Large intestine (tissue), 3 donors: Measurements from ENCODE around the gene PPWD1. TPM values are rescaled to one million over a fixed set of nuclear protein-coding genes. Genes with fewer than 3 reads are reported as not detected.
"Not testable (repeated sequence)": the region's sequence is repeated elsewhere in the genome, so short reads cannot be mapped to it uniquely, and the experiment has no call there.

Experiments used
- DNase-seq, 2 donors: peaks; one replicate each; pipeline versions ENCODE4 v3.0.0 to v3.0.0-alpha.2; 2013
- H3K27ac ChIP-seq: one replicate; pipeline ENCODE4 v1.5.1; 2013; ENCODE audit warnings: low read length
- H3K27me3 ChIP-seq: 2 replicates; pipeline ENCODE4 v1.6.1; 2013; ENCODE audit warnings: low read length; ENCODE audit not compliant: control insufficient read depth, insufficient read depth
- H3K36me3 ChIP-seq: 2 replicates; pipeline ENCODE4 v1.6.1; 2013; ENCODE audit warnings: low read length; ENCODE audit not compliant: control insufficient read depth, insufficient read depth
- H3K4me1 ChIP-seq: one replicate; pipeline ENCODE4 v1.6.1; 2013; ENCODE audit warnings: low read length; ENCODE audit not compliant: control insufficient read depth, insufficient read depth
- H3K4me3 ChIP-seq: one replicate; pipeline ENCODE4 v1.5.1; 2013; ENCODE audit warnings: low read length
- H3K9me3 ChIP-seq: one replicate; pipeline ENCODE4 v1.6.1; 2013; ENCODE audit warnings: mild to moderate bottlenecking, low read depth, low read length, moderate library complexity; ENCODE audit not compliant: control insufficient read depth
- WGBS: methylation state at CpG from one replicate; pipeline ENCODE4 v1.1.5; 2013; ENCODE audit warnings: low lambda C conversion rate; ENCODE audit not compliant: insufficient coverage; 5-methylcytosine and 5-hydroxymethylcytosine counted together
- polyA plus RNA-seq: library from polyadenylated mRNA; unstranded; fragments of 120-200 nt; gene quantifications from one replicate; pipeline ENCODE4 v1.2.1, GENCODE V29; 2013

Gene PPWD1
- polyA plus RNA-seq, 1 donor: 72.7 TPM

GRCh38 chr5:65620021-65620420 is 56.9 kb downstream of the PPWD1 start:
- DNase-seq: no peak
- peaks cover 11% of the 10 kb centered on the region for H3K36me3 ChIP-seq
- no peak overlapping the region for H3K27ac ChIP-seq
- no peaks in the 10 kb centered on the region for H3K27me3 ChIP-seq
- no peaks in the 10 kb centered on the region for H3K4me1 ChIP-seq
- no peak overlapping the region for H3K4me3 ChIP-seq
- WGBS: no CpG with 5 or more reads among the region's 4 CpGs
- H3K9me3 ChIP-seq: no peaks in the 10 kb centered on the region

- not testable (repeated sequence) for H3K27ac ChIP-seq, H3K9me3 ChIP-seq, H3K4me3 ChIP-seq, DNase-seq, H3K4me1 ChIP-seq, H3K36me3 ChIP-seq, H3K27me3 ChIP-seq
- WGBS: no CpG with 5 or more reads among the region's 4 CpGs
Measured at GRCh38 chr5:65621961-65622360, 58.9 kb downstream of the PPWD1 start.

GRCh38 chr5:65623482-65623881 is 60.4 kb downstream of the PPWD1 start:
- no peaks in the 10 kb centered on the region for H3K9me3 ChIP-seq
- H3K36me3 ChIP-seq: no peaks in the 10 kb centered on the region
- WGBS: no CpG with 5 or more reads among the region's 9 CpGs
- H3K27me3 ChIP-seq: no peaks in the 10 kb centered on the region
- peak overlapping the region; percentile 88 for H3K4me3 ChIP-seq
- H3K4me1 ChIP-seq: peaks cover 4% of the 10 kb centered on the region
- no peak for DNase-seq
- peak overlapping the region; percentile 86 for H3K27ac ChIP-seq

- peaks cover 4% of the 10 kb centered on the region for H3K4me1 ChIP-seq
- no peaks in the 10 kb centered on the region for H3K9me3 ChIP-seq
- H3K27me3 ChIP-seq: no peaks in the 10 kb centered on the region
- peak within 1 kb of the TSS; percentile 86 for H3K27ac ChIP-seq
- 0% methylated on average over 2 of the region's 32 CpGs for WGBS
- peak within 1 kb of the TSS; percentile 88 for H3K4me3 ChIP-seq
- DNase-seq: peak; percentile 95 to 97
- no peaks in the 10 kb centered on the region for H3K36me3 ChIP-seq
Measured at GRCh38 chr5:65624025-65624570, 61.0 kb downstream of the PPWD1 start, which contains the start of gene TRIM23. Gene TRIM23 (minus strand): TSS chr5:65624333. CDS start chr5:65624274, 59 bp downstream.

GRCh38 chr5:65624571-65625555 is 61.8 kb downstream of the PPWD1 start, which contains the start of the genes SHLD3 and TRAPPC13:
Gene SHLD3 (plus strand): TSS chr5:65625027. CDS start chr5:65629588, 4,561 bp downstream.
Gene TRAPPC13 (plus strand): TSS chr5:65625027. CDS start chr5:65625061, 34 bp downstream.
- 0% methylated on average over 1 of the region's 36 CpGs for WGBS
- DNase-seq: peak; percentile 84 to 96
- peak within 1 kb of the TSS; percentile 86 for H3K27ac ChIP-seq

GRCh38 chr5:65625743-65626142 is 62.6 kb downstream of the PPWD1 start:
- H3K9me3 ChIP-seq: no peaks in the 10 kb centered on the region
- peak overlapping the region; percentile 88 for H3K4me3 ChIP-seq
- H3K27me3 ChIP-seq: no peaks in the 10 kb centered on the region
- peaks cover 7% of the 10 kb centered on the region for H3K36me3 ChIP-seq
- 57% methylated on average over 3 of the region's 6 CpGs for WGBS
- peaks cover 4% of the 10 kb centered on the region for H3K4me1 ChIP-seq
- H3K27ac ChIP-seq: peak overlapping the region; percentile 86
- DNase-seq: peak in 1 of 2 donors; percentile 12

More at GRCh38 chr5:65624571-65625555, 61.8 kb downstream of the PPWD1 start, which contains the start of the genes SHLD3 and TRAPPC13:
- Histone ChIP-seq H3K36me3 (peaks cover 7% of the 10 kb centered on the region), H3K4me3 (peak within 1 kb of the TSS; percentile 88), H3K27me3 (no peaks in the 10 kb centered on the region), H3K9me3 (no peaks in the 10 kb centered on the region), H3K4me1 (peaks cover 4% of the 10 kb centered on the region)

GRCh38 chr5:65630981-65631380 is 67.9 kb downstream of the PPWD1 start:
- Histone ChIP-seq H3K27ac (no peak overlapping the region), H3K36me3 (peaks cover 9% of the 10 kb centered on the region), H3K9me3 (no peaks in the 10 kb centered on the region), H3K4me3 (no peak overlapping the region), H3K27me3 (no peaks in the 10 kb centered on the region), H3K4me1 (peaks cover 4% of the 10 kb centered on the region)
- peak in 1 of 2 donors; percentile 5 for DNase-seq

Other genes starting within 250 kb of the PPWD1 start
- gene ADAMTS6, start 81.4 kb upstream of the PPWD1 start, polyA plus RNA-seq: 2.3 TPM
- 19.0 TPM for gene CENPK, start 128 bp upstream of the PPWD1 start, polyA plus RNA-seq
- 13.4 TPM for gene TRIM23, start 61.0 kb downstream of the PPWD1 start, polyA plus RNA-seq
- 6.1 TPM for gene SHLD3, start 61.7 kb downstream of the PPWD1 start, polyA plus RNA-seq
- 22.4 TPM for gene TRAPPC13, start 61.7 kb downstream of the PPWD1 start, polyA plus RNA-seq
- gene SGTB, start 158.8 kb downstream of the PPWD1 start, polyA plus RNA-seq: 4.3 TPM
- gene NLN, start 158.9 kb downstream of the PPWD1 start, polyA plus RNA-seq: 11.8 TPM